Mesendoderm (in vitro differentiated cells): Measurements from ENCODE around the gene TENM4.
A peak's percentile ranks its signal among the peaks of the same experiment; 100 is the strongest.

Experiments used
- DNase-seq: peaks from one replicate; pipeline ENCODE4 v3.0.0; 2013
- H2AK5ac ChIP-seq: 2 replicates; pipeline ENCODE4 v1.6.1; 2013; ENCODE audit warnings: low read length, inconsistent platforms
- H2BK120ac ChIP-seq: 2 replicates; pipeline ENCODE4 v1.6.1; 2013; ENCODE audit warnings: low read depth, mild to moderate bottlenecking, low read length, moderate library complexity, mixed read lengths
- H2BK15ac ChIP-seq: replicated peaks from 2 replicates; pipeline ENCODE4 v1.6.1; 2013; ENCODE audit warnings: low read depth, mild to moderate bottlenecking, moderate library complexity
- H2BK5ac ChIP-seq: 2 replicates; pipeline ENCODE4 v1.6.1; 2013; ENCODE audit warnings: low read length, inconsistent platforms
- H3K18ac ChIP-seq: 2 replicates; pipeline ENCODE4 v1.6.1; 2013; ENCODE audit warnings: mild to moderate bottlenecking, low read length, mixed read lengths
- H3K23ac ChIP-seq: one replicate; pipeline ENCODE4 v1.6.1; 2013; ENCODE audit warnings: low read length
- H3K27ac ChIP-seq: 2 replicates; pipeline ENCODE4 v1.5.1; 2013; ENCODE audit warnings: low read depth, mild to moderate bottlenecking, inconsistent platforms, low read length, moderate library complexity
- H3K27me3 ChIP-seq: 2 replicates; pipeline ENCODE4 v1.6.1; 2013; ENCODE audit warnings: low read length, control low read depth, mild to moderate bottlenecking, inconsistent platforms; ENCODE audit not compliant: insufficient read depth, poor library complexity
- H3K36me3 ChIP-seq: 2 replicates; pipeline ENCODE4 v1.6.1; 2013; ENCODE audit warnings: low read length, inconsistent platforms; ENCODE audit not compliant: control insufficient read depth, insufficient read depth
- H3K4ac ChIP-seq: one replicate; pipeline ENCODE4 v1.6.1; 2013; ENCODE audit warnings: low read depth, mild to moderate bottlenecking, low read length, moderate library complexity
- H3K4me1 ChIP-seq: 2 replicates; pipeline ENCODE4 v1.6.1; 2013; ENCODE audit warnings: low read depth, low read length, inconsistent platforms; ENCODE audit not compliant: control insufficient read depth
- H3K4me2 ChIP-seq: 2 replicates; pipeline ENCODE4 v1.6.1; 2013; ENCODE audit warnings: low read length
- H3K4me3 ChIP-seq: 2 replicates; pipeline ENCODE4 v1.5.1; 2013; ENCODE audit warnings: mild to moderate bottlenecking, low read length
- H3K56ac ChIP-seq: one replicate; pipeline ENCODE4 v1.6.1; 2013; ENCODE audit warnings: low read length
- H3K79me1 ChIP-seq: 2 replicates; pipeline ENCODE4 v1.6.1; 2013; ENCODE audit warnings: low read length, inconsistent platforms
- H3K79me2 ChIP-seq: 2 replicates; pipeline ENCODE4 v1.6.1; 2013; ENCODE audit warnings: mild to moderate bottlenecking, low read length; ENCODE audit not compliant: control insufficient read depth, insufficient read depth
- H3K9ac ChIP-seq: 2 replicates; pipeline ENCODE4 v1.6.1; 2013; ENCODE audit warnings: low read length, inconsistent platforms
- H4K5ac ChIP-seq: one replicate; pipeline ENCODE4 v1.6.1; 2013; ENCODE audit warnings: low read length
- H4K8ac ChIP-seq: one replicate; pipeline ENCODE4 v1.6.1; 2013; ENCODE audit warnings: low read depth, mild to moderate bottlenecking, control low read depth, low read length, moderate library complexity
- WGBS: extraction: QIAGEN DNeasy Blood & Tissue Kit; methylation state at CpG from one replicate; pipeline ENCODE4 v1.1.7; 2013; ENCODE audit warnings: low lambda C conversion rate, missing lambda C conversion rate; ENCODE audit not compliant: insufficient coverage; ENCODE audit errors: extremely low coverage; 5-methylcytosine and 5-hydroxymethylcytosine counted together

TENM4 gene

DNA sequence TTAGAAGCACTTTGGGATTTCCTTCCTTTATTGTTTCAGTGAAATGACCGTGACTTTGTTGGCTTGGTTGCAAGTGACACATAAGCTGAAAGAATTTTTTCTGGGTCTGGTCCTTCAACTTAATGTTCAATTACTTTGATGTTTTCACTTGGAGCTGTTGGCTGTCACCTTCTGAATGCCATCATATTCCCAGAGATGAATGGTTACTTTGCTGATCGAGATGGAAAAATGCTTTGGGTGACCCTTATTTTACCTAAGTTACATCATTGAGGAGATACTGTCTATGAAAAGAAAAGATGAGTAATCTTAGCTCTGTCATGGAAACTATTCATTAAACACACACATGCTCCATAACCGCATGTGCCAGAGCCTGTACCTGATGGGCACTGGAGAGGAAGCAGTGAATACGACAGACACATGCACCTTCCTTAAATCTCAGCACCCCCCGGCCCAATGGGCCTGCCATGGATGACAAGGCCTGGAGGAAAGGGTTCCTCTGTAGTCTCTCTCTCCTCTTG lies 76.9 kb downstream of the TENM4 start:
- DNase-seq, result no peak

GRCh38 chr11:79363256-79363655 lies 77.6 kb downstream of the TENM4 start:
- Histone ChIP-seq H3K79me1 (peaks cover 10% of the 10 kb centered on the region), H3K4ac (no peak overlapping the region), H2BK120ac (no peak overlapping the region), H3K18ac (no peak overlapping the region), H2BK15ac (no peak overlapping the region), H3K4me1 (peaks cover 8% of the 10 kb centered on the region), H3K23ac (no peak overlapping the region), H3K79me2 (peaks cover 3% of the 10 kb centered on the region), H3K36me3 (no peaks in the 10 kb centered on the region), H2BK5ac (no peak overlapping the region), H3K9ac (no peak overlapping the region), H2AK5ac (no peak overlapping the region), H3K56ac (no peak overlapping the region), H3K27me3 (no peaks in the 10 kb centered on the region), H4K5ac (no peak overlapping the region), H3K27ac (no peak overlapping the region), H3K4me2 (no peak overlapping the region), H3K4me3 (no peak overlapping the region), H4K8ac (no peak overlapping the region)
- DNase-seq, result peak; percentile 37
- WGBS, result no CpG with 5 or more reads among the region's 4 CpGs

More for the DNA sequence above, 76.9 kb downstream of the TENM4 start:
- no peak overlapping the region for H3K9ac ChIP-seq
- no peak overlapping the region for H2BK15ac ChIP-seq
- H3K18ac ChIP-seq, result no peak overlapping the region
- no CpG with 5 or more reads among the region's 5 CpGs for WGBS
- H4K5ac ChIP-seq, result no peak overlapping the region
- H3K4ac ChIP-seq, result no peak overlapping the region
- no peaks in the 10 kb centered on the region for H3K36me3 ChIP-seq
- H3K4me2 ChIP-seq, result no peak overlapping the region
- H3K56ac ChIP-seq, result no peak overlapping the region
- H2BK5ac ChIP-seq, result no peak overlapping the region
- H3K23ac ChIP-seq, result no peak overlapping the region
- H2BK120ac ChIP-seq, result no peak overlapping the region
- H3K4me1 ChIP-seq, result peaks cover 12% of the 10 kb centered on the region
- H3K79me1 ChIP-seq, result peaks cover 16% of the 10 kb centered on the region
- no peak overlapping the region for H3K27ac ChIP-seq
- no peak overlapping the region for H2AK5ac ChIP-seq
- peaks cover 6% of the 10 kb centered on the region for H3K79me2 ChIP-seq
- no peak overlapping the region for H3K4me3 ChIP-seq
- no peak overlapping the region for H4K8ac ChIP-seq
- no peaks in the 10 kb centered on the region for H3K27me3 ChIP-seq

DNA sequence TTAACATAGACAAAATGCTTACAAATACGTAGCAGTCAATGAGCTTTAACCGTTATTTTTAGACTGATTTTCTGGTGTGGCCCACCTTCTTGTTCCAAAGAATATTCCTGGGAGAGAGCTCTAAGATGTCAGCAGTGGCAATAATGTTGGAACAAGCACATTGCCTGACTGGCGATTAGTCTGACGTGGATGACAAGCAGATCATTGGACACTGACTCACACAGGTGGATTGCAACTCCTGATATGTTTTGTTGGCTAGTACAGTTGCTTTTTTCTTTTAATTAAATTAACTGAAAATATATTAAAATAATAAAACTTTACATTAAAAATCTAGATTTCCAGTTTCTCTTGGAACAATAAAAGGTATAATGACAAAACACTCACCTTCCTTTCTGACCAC lies 78.0 kb downstream of the TENM4 start:
- Histone ChIP-seq H3K4me1 (peaks cover 6% of the 10 kb centered on the region), H4K8ac (no peak overlapping the region), H3K56ac (no peak overlapping the region), H3K27me3 (no peaks in the 10 kb centered on the region), H3K4ac (no peak overlapping the region), H3K4me2 (no peak overlapping the region), H3K36me3 (no peaks in the 10 kb centered on the region), H3K23ac (no peak overlapping the region), H3K27ac (no peak overlapping the region), H3K9ac (no peak overlapping the region), H3K79me1 (peaks cover 8% of the 10 kb centered on the region), H3K18ac (no peak overlapping the region), H2BK15ac (no peak overlapping the region), H2AK5ac (no peak overlapping the region), H3K4me3 (no peak overlapping the region), H2BK120ac (no peak overlapping the region), H2BK5ac (no peak overlapping the region), H3K79me2 (peaks cover 2% of the 10 kb centered on the region), H4K5ac (no peak overlapping the region)
- WGBS, result no CpG with 5 or more reads among the region's 4 CpGs
- DNase-seq, result no peak

GRCh38 chr11:79362206-79362757 lies 78.5 kb downstream of the TENM4 start:
- no peak overlapping the region for H4K8ac ChIP-seq
- H2BK120ac ChIP-seq, result no peak overlapping the region
- H3K79me1 ChIP-seq, result peaks cover 8% of the 10 kb centered on the region
- no peaks in the 10 kb centered on the region for H3K36me3 ChIP-seq
- no peak overlapping the region for H2BK15ac ChIP-seq
- H3K56ac ChIP-seq, result no peak overlapping the region
- WGBS, result no CpG with 5 or more reads among the region's 4 CpGs
- DNase-seq, result no peak
- H3K27me3 ChIP-seq, result no peaks in the 10 kb centered on the region
- no peak overlapping the region for H3K27ac ChIP-seq
- no peak overlapping the region for H2AK5ac ChIP-seq
- H3K79me2 ChIP-seq, result peaks cover 2% of the 10 kb centered on the region
- no peak overlapping the region for H3K4me3 ChIP-seq
- peaks cover 6% of the 10 kb centered on the region for H3K4me1 ChIP-seq
- no peak overlapping the region for H3K23ac ChIP-seq
- no peak overlapping the region for H4K5ac ChIP-seq
- no peak overlapping the region for H3K18ac ChIP-seq
- H3K4ac ChIP-seq, result no peak overlapping the region
- H3K4me2 ChIP-seq, result no peak overlapping the region
- no peak overlapping the region for H2BK5ac ChIP-seq
- H3K9ac ChIP-seq, result no peak overlapping the region

DNA sequence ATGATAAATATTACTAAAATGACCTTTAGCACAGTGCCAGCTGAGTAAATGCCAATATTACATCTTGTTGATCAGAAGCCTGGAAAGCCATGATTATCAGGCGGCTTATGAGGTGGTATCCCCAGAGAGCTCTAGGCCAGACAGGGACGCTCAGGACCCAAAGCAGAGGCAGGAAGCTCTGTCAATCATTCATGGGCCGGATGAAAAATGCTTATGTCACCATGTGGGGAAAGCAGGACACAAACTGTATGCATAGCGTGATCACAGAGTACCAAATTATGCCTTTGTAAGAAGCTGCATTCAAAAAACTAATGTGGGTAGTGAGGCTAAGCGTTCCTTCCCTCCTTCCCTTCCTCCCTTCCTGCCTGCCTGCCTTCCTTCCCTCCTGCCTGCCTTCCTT lies 82.6 kb downstream of the TENM4 start:
- Histone ChIP-seq H3K36me3 (no peaks in the 10 kb centered on the region), H3K27me3 (no peaks in the 10 kb centered on the region), H3K18ac (no peak overlapping the region), H3K79me1 (peaks cover 12% of the 10 kb centered on the region), H4K8ac (no peak overlapping the region), H2AK5ac (no peak overlapping the region), H3K4me2 (no peak overlapping the region), H3K27ac (no peak overlapping the region), H2BK15ac (no peak overlapping the region), H3K56ac (no peak overlapping the region), H2BK5ac (no peak overlapping the region), H2BK120ac (no peak overlapping the region), H3K9ac (no peak overlapping the region), H4K5ac (no peak overlapping the region), H3K79me2 (peaks cover 2% of the 10 kb centered on the region), H3K4me1 (no peaks in the 10 kb centered on the region), H3K4me3 (no peak overlapping the region), H3K4ac (no peak overlapping the region), H3K23ac (no peak overlapping the region)
- DNase-seq, result no peak
- no CpG with 5 or more reads among the region's 5 CpGs for WGBS

GRCh38 chr11:79353706-79354105 lies 87.1 kb downstream of the TENM4 start:
- H3K79me1 ChIP-seq, result peaks cover 22% of the 10 kb centered on the region
- no peak overlapping the region for H3K4ac ChIP-seq
- no peaks in the 10 kb centered on the region for H3K36me3 ChIP-seq
- no peak overlapping the region for H3K27ac ChIP-seq
- no peak overlapping the region for H2BK5ac ChIP-seq
- H3K4me1 ChIP-seq, result no peaks in the 10 kb centered on the region
- no peak overlapping the region for H2AK5ac ChIP-seq
- no peak overlapping the region for H3K4me3 ChIP-seq
- H3K23ac ChIP-seq, result no peak overlapping the region
- H3K9ac ChIP-seq, result no peak overlapping the region
- peaks cover 2% of the 10 kb centered on the region for H3K79me2 ChIP-seq
- no peaks in the 10 kb centered on the region for H3K27me3 ChIP-seq
- no peak for DNase-seq
- H2BK120ac ChIP-seq, result no peak overlapping the region
- no peak overlapping the region for H3K4me2 ChIP-seq
- H2BK15ac ChIP-seq, result no peak overlapping the region
- no peak overlapping the region for H4K5ac ChIP-seq
- no peak overlapping the region for H3K56ac ChIP-seq
- no peak overlapping the region for H4K8ac ChIP-seq
- no peak overlapping the region for H3K18ac ChIP-seq
- WGBS, result no CpG with 5 or more reads among the region's 3 CpGs
